B cell (primary cell): ENCODE results near the gene MAD1L1. TPM values are rescaled to one million over a fixed set of nuclear protein-coding genes. Genes with fewer than 3 reads are reported as not detected.

Experiments
- ATAC-seq: fragments of 200-7000 bp; cut with Tn5 transposase; one replicate; pipeline ENCODE4 v1.10.0; 2021; ENCODE audit warnings: low read depth, mild to moderate bottlenecking, moderate number of reproducible peaks, moderate library complexity
- CTCF ChIA-PET: fragments of 350-600 bp; sonication (Branson Sonifier 250); formaldehyde crosslinking; loops from one replicate; lab custom pipeline; 2021; ENCODE audit warnings: antibody characterized with exemption, inconsistent platforms; lab: Charles Lee
- POLR2A ChIA-PET: fragments of 350-600 bp; sonication (Branson Sonifier 250); formaldehyde crosslinking; loops from one replicate; lab custom pipeline; 2021; ENCODE audit warnings: antibody characterized with exemption; lab: Charles Lee
- DNase-seq: peaks from one replicate; pipeline ENCODE4 v3.0.0; 2013
- H2AFZ ChIP-seq: 2 replicates; pipeline ENCODE4 v1.6.1; 2012; ENCODE audit warnings: mild to moderate bottlenecking, low read depth, low read length; ENCODE audit not compliant: insufficient read depth, poor library complexity, severe bottlenecking
- H3K27ac ChIP-seq, 2 donors: 1 replicate in 1 of 2; 2 replicates in 1 of 2; pipeline ENCODE4 v1.5.1; 2012 to 2013; ENCODE audit warnings: low read length in 2 of 2, mild to moderate bottlenecking in 2 of 2, moderate library complexity in 1 of 2
- H3K27me3 ChIP-seq, 4 experiments: fragments of 200-600 bp in 1 of 4; sonication (generic) in 1 of 4; replicated peaks in 1 of 4; 1 replicate in 2 of 4; 2 replicates in 2 of 4; pipeline versions ENCODE4 v1.6.1 to v1.7.0; 2013 to 2016; ENCODE audit warnings: low read length in 3 of 4, mild to moderate bottlenecking in 2 of 4, mixed read lengths in 1 of 4, moderate library complexity in 1 of 4; ENCODE audit not compliant: insufficient read depth in 4 of 4, control insufficient read depth in 3 of 4; ENCODE audit errors: control extremely low read depth in 1 of 4
- H3K36me3 ChIP-seq, 2 experiments: replicated peaks in 1 of 2; 1 replicate in 1 of 2; 2 replicates in 1 of 2; pipeline versions ENCODE4 v1.6.1 to v1.7.1; 2013; ENCODE audit warnings: low read length in 1 of 2; ENCODE audit not compliant: insufficient read depth in 2 of 2, control insufficient read depth in 1 of 2; ENCODE audit errors: control extremely low read depth in 1 of 2, extremely low read depth in 1 of 2
- H3K4me1 ChIP-seq, 2 donors: fragments of 200-600 bp in 1 of 2; sonication (generic) in 1 of 2; 1 replicate in 1 of 2; 2 replicates in 1 of 2; pipeline versions ENCODE4 v1.5.1 to v1.6.1; 2013 to 2017; ENCODE audit warnings: low read length in 2 of 2; ENCODE audit not compliant: control insufficient read depth in 2 of 2, insufficient read depth in 2 of 2
- H3K4me2 ChIP-seq: replicated peaks from 2 replicates; pipeline ENCODE3; 2012; ENCODE audit warnings: mild to moderate bottlenecking, low read depth, low read length; ENCODE audit not compliant: poor library complexity, severe bottlenecking
- H3K4me3 ChIP-seq, 5 experiments: fragments of 200-600 bp in 1 of 5; sonication (generic) in 1 of 5; 1 replicate in 3 of 5; 2 replicates in 2 of 5; pipeline versions ENCODE4 v1.5.1 to v1.7.0; 2011 to 2016; ENCODE audit warnings: low read length in 4 of 5, mild to moderate bottlenecking in 4 of 5, low read depth in 2 of 5, control low read depth in 1 of 5, moderate library complexity in 1 of 5; ENCODE audit not compliant: insufficient read depth in 1 of 5; ENCODE audit errors: control extremely low read depth in 1 of 5, extremely low read depth in 1 of 5
- H3K79me2 ChIP-seq: fragments of 200-600 bp; sonication (generic); one replicate; pipeline ENCODE4 v1.6.0; 2016; ENCODE audit warnings: low read length; ENCODE audit not compliant: control insufficient read depth, insufficient read depth
- H3K9ac ChIP-seq: fragments of 200-600 bp; sonication (generic); 2 replicates; pipeline ENCODE4 v1.6.1; 2017; ENCODE audit warnings: mild to moderate bottlenecking, low read length, moderate library complexity
- H3K9me3 ChIP-seq, 3 donors: one replicate each; pipeline versions ENCODE4 v1.6.1 to v1.7.1; 2013; ENCODE audit warnings: low read length in 2 of 3; ENCODE audit not compliant: control insufficient read depth in 2 of 3, insufficient read depth in 1 of 3; ENCODE audit errors: control extremely low read depth in 1 of 3
- H4K20me1 ChIP-seq: 2 replicates; pipeline ENCODE4 v1.6.0; 2012; ENCODE audit warnings: mild to moderate bottlenecking, low read length; ENCODE audit not compliant: insufficient read depth, control insufficient read depth, poor library complexity, severe bottlenecking
- H3K27ac Mint-ChIP-seq: one replicate; pipeline ENCODE4 v1.8.0; 2021; ENCODE audit warnings: mixed read lengths
- H3K27me3 Mint-ChIP-seq: one replicate; pipeline ENCODE4 v1.8.0; 2021; ENCODE audit warnings: mixed read lengths
- H3K4me1 Mint-ChIP-seq: one replicate; pipeline ENCODE4 v1.8.0; 2021; ENCODE audit warnings: mixed read lengths
- H3K4me3 Mint-ChIP-seq: one replicate; pipeline ENCODE4 v1.8.0; 2021; ENCODE audit warnings: mixed read lengths
- H3K9me3 Mint-ChIP-seq: one replicate; pipeline ENCODE4 v1.8.0; 2022; ENCODE audit warnings: mixed read lengths; ENCODE audit not compliant: insufficient read depth
- CTCF ChIP-seq: fragments of 200-600 bp; IDR thresholded peaks from one replicate; pipeline ENCODE4 v1.8.0; 2022; ENCODE audit warnings: antibody characterized with exemption, mild to moderate bottlenecking
- EZH2 ChIP-seq: IDR thresholded peaks from 2 replicates; pipeline ENCODE4 v1.6.1; 2012; ENCODE audit warnings: borderline replicate concordance, low read depth, mild to moderate bottlenecking, moderate library complexity, low read length; ENCODE audit not compliant: insufficient read depth, poor library complexity, severe bottlenecking
- WGBS: methylation state at CpG from one replicate; pipeline ENCODE4 v1.1.5; 2013; ENCODE audit warnings: missing lambda C conversion rate; ENCODE audit not compliant: insufficient coverage; 5-methylcytosine and 5-hydroxymethylcytosine counted together
- intact Hi-C: fragments of 100-400 bp; cut with micrococcal nuclease; formaldehyde crosslinking; loops from one replicate; pipeline ENCODE4 v1.10.0; 2022
- polyA plus RNA-seq: library from polyadenylated mRNA; depleted of rRNA; stranded (reverse); fragments of >200 nt; gene quantifications from 2 replicates; pipeline ENCODE4 v1.2.3, GENCODE V29; 2012
- total RNA-seq, 2 donors: library from RNA; stranded (reverse); fragments of 120-200 nt in 1 of 2; gene quantifications; 1 replicate in 1 of 2; 2 replicates in 1 of 2; pipeline versions ENCODE4 v1.2.3 to v1.2.4, GENCODE V29; 2013 to 2022

MAD1L1 gene
- total and polyA plus RNA-seq, 2 donors (not counting 1 experiment from before 2014, with no cell fraction given), result 86.7 to 110 TPM

- Histone ChIP-seq H3K4me2 (no peak overlapping the region), H4K20me1 (no peaks in the 10 kb centered on the region), H3K4me1 (no peaks in the 10 kb centered on the region), H2AFZ (no peak overlapping the region), H3K36me3 (peaks cover 2 to 46% of the 10 kb centered on the region in 2 experiments), H3K4me3 (no peak overlapping the region), H3K27ac (no peak overlapping the region), H3K27me3 (no peaks in the 10 kb centered on the region), H3K79me2 (peaks cover 28% of the 10 kb centered on the region), H3K9ac (no peak overlapping the region), H3K9me3 (peaks cover 0 to 16% (median 6%) of the 10 kb centered on the region in 3 donors)
- intact Hi-C loops, result no loop called here
- Mint-ChIP-seq H3K4me3 (no peak overlapping the region), H3K27me3 (no peaks in the 10 kb centered on the region), H3K4me1 (no peaks in the 10 kb centered on the region), H3K27ac (no peak overlapping the region), H3K9me3 (no peaks in the 10 kb centered on the region)
- WGBS, result 100% methylated on average over 10 of the region's 13 CpGs
- ChIA-PET CTCF (interaction anchor here (0.6 to 1.2 kb wide), 4 partner anchors 10 to 614 kb away, joined by 3 read pairs; no protein-coding TSS in a partner anchor), POLR2A (no interaction called here)
- TF ChIP-seq CTCF, result no peak
- no peak for TF ChIP-seq EZH2
- DNase-seq, result no peak
- ATAC-seq, result no peak
Measured at GRCh38 chr7:2195400-2196246, 37.1 kb downstream of the MAD1L1 start.

- H4K20me1 ChIP-seq, result no peaks in the 10 kb centered on the region
- H2AFZ ChIP-seq, result no peak overlapping the region
- H3K27me3 ChIP-seq, result no peaks in the 10 kb centered on the region
- ATAC-seq (no peak), DNase-seq (no peak)
- peak overlapping the region; percentile 15 for H3K27ac Mint-ChIP-seq
- no peaks in the 10 kb centered on the region for H3K4me1 Mint-ChIP-seq
- H3K27me3 Mint-ChIP-seq, result no peaks in the 10 kb centered on the region
- peaks cover 0 to 19% (median 6%) of the 10 kb centered on the region in 3 donors for H3K9me3 ChIP-seq
- no peak overlapping the region for H3K4me2 ChIP-seq
- no peak overlapping the region for H3K4me3 ChIP-seq
- TF ChIP-seq EZH2 (no peak), CTCF (no peak)
- intact Hi-C loops, result no loop called here
- POLR2A ChIA-PET, result no interaction called here
- H3K4me1 ChIP-seq, result no peaks in the 10 kb centered on the region
- H3K79me2 ChIP-seq, result peaks cover 12% of the 10 kb centered on the region
- peaks cover 2 to 38% of the 10 kb centered on the region in 2 experiments for H3K36me3 ChIP-seq
- H3K4me3 Mint-ChIP-seq, result no peak overlapping the region
- WGBS, result 100% methylated on average over 14 of the region's 19 CpGs
- H3K27ac ChIP-seq, result no peak overlapping the region
- H3K9me3 Mint-ChIP-seq, result no peaks in the 10 kb centered on the region
- no peak overlapping the region for H3K9ac ChIP-seq
- CTCF ChIA-PET, result no interaction called here
Measured at GRCh38 chr7:2193575-2194305, 39.0 kb downstream of the MAD1L1 start.
